ENCODE data around the gene MBD6. TPM values are rescaled to one million over a fixed set of nuclear protein-coding genes. Genes with fewer than 3 reads are reported as not detected.

MBD6 gene
- polyA plus RNA-seq, 1 experiment = 8.3 TPM

DNA sequence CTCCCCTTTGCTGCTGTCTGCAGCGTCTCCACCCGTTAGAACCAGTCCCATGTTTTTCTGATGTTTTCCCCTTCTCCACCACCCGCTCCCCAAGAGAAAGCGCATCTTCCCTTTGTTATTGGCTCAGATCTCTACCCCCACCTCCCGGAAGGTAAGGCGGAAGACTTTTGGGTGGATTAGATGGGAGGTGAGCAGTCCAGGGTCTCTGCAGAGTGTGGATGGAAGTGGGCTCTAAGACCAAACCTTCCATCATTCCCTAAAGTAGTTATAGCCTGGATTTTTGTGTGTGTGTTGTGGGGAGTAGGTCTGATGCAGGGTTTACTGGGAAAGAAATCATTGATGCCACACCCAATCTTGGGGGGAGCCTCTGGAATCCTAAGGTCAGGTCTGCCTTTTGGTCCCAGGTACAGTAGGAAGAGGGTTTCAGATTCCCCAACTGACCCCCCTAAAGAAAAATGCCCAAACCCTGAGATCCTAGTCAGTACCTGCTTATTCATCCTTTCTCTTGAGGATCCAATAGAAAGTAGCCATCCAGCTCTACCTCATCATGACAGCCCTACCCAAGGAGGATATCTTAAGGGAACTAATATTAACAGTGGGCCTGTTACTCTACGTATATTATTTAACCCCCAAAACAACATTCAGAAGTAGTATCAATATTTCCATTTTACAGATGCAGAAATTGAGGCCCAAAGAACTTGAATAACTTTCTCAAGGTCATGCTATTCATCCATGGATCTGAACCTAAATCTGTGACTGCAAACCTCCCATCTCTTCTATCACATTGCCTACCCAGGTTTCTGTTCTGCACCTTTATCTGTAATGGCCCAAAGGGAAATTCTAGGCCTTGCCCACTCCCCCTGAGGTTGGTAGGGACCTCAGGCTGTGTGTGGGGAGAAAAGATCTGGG, 28.3 kb downstream of the MBD6 start:
- POLR2A ChIA-PET = no interaction called here
- H3K27me3 ChIP-seq (ENCODE audit: control insufficient read depth, insufficient read depth, low read length) = peaks cover 6% of the 10 kb centered on the region
- H3K4me3 ChIP-seq (ENCODE audit: low read depth, low read length) = peak overlapping the region; percentile 42
- no peak for DNase-seq (ENCODE audit: low read depth)
- CTCF ChIA-PET = no interaction called here
- TF ChIP-seq, protein P1, sequence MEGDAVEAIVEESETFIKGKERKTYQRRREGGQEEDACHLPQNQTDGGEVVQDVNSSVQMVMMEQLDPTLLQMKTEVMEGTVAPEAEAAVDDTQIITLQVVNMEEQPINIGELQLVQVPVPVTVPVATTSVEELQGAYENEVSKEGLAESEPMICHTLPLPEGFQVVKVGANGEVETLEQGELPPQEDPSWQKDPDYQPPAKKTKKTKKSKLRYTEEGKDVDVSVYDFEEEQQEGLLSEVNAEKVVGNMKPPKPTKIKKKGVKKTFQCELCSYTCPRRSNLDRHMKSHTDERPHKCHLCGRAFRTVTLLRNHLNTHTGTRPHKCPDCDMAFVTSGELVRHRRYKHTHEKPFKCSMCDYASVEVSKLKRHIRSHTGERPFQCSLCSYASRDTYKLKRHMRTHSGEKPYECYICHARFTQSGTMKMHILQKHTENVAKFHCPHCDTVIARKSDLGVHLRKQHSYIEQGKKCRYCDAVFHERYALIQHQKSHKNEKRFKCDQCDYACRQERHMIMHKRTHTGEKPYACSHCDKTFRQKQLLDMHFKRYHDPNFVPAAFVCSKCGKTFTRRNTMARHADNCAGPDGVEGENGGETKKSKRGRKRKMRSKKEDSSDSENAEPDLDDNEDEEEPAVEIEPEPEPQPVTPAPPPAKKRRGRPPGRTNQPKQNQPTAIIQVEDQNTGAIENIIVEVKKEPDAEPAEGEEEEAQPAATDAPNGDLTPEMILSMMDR (IDR thresholded peaks at IDR 0.05; ENCODE audit: insufficient read depth, low read depth, low read length) = no peak
- H3K36me3 ChIP-seq (ENCODE audit: control insufficient read depth, insufficient read depth, low read length) = no peaks in the 10 kb centered on the region

- Histone ChIP-seq H3K36me3 (ENCODE audit: control insufficient read depth, insufficient read depth, low read length) (no peaks in the 10 kb centered on the region), H3K27me3 (ENCODE audit: control insufficient read depth, insufficient read depth, low read length) (peaks cover 6% of the 10 kb centered on the region), H3K4me3 (ENCODE audit: low read depth, low read length) (no peak overlapping the region)
- ChIA-PET CTCF (no interaction called here), POLR2A (no interaction called here)
- TF ChIP-seq, protein P1 (IDR thresholded peaks at IDR 0.05; ENCODE audit: insufficient read depth, low read depth, low read length) = no peak
- DNase-seq (ENCODE audit: low read depth) = no peak
Observed at GRCh38 chr12:57551637-57552305, 29.1 kb downstream of the MBD6 start.

DNA sequence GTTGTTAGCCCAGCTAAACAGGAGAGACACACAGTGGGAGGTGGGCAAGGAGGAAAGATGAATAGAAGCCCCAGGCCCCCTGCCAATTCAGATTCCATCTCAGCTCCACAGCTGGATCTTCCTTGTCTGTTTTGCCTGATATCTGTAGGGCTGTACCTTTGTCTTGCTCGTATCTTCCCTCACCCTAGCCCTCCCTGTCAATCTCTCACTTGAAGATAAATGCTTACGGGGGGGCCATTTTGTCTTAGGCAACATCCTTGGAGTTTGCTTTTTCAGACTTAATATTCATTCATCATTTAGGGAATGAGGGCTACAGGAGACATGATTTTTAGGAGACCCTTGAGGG, 29.7 kb downstream of the MBD6 start:
- TF ChIP-seq, protein P1 (IDR thresholded peaks at IDR 0.05; ENCODE audit: insufficient read depth, low read depth, low read length) = no peak
- ChIA-PET CTCF (no interaction called here), POLR2A (no interaction called here)
- Histone ChIP-seq H3K27me3 (ENCODE audit: control insufficient read depth, insufficient read depth, low read length) (peaks cover 6% of the 10 kb centered on the region), H3K36me3 (ENCODE audit: control insufficient read depth, insufficient read depth, low read length) (no peaks in the 10 kb centered on the region), H3K4me3 (ENCODE audit: low read depth, low read length) (no peak overlapping the region)
- DNase-seq (ENCODE audit: low read depth) = no peak

- peak; percentile 20 for DNase-seq (ENCODE audit: low read depth)
- Histone ChIP-seq H3K27me3 (ENCODE audit: control insufficient read depth, insufficient read depth, low read length) (peaks cover 6% of the 10 kb centered on the region), H3K4me3 (ENCODE audit: low read depth, low read length) (no peak overlapping the region), H3K36me3 (ENCODE audit: control insufficient read depth, insufficient read depth, low read length) (no peaks in the 10 kb centered on the region)
- ChIA-PET POLR2A (no interaction called here), CTCF (no interaction called here)
- TF ChIP-seq, protein P1 (IDR thresholded peaks at IDR 0.05; ENCODE audit: insufficient read depth, low read depth, low read length) = no peak
Observed at GRCh38 chr12:57552835-57553313, 30.2 kb downstream of the MBD6 start.

DNA sequence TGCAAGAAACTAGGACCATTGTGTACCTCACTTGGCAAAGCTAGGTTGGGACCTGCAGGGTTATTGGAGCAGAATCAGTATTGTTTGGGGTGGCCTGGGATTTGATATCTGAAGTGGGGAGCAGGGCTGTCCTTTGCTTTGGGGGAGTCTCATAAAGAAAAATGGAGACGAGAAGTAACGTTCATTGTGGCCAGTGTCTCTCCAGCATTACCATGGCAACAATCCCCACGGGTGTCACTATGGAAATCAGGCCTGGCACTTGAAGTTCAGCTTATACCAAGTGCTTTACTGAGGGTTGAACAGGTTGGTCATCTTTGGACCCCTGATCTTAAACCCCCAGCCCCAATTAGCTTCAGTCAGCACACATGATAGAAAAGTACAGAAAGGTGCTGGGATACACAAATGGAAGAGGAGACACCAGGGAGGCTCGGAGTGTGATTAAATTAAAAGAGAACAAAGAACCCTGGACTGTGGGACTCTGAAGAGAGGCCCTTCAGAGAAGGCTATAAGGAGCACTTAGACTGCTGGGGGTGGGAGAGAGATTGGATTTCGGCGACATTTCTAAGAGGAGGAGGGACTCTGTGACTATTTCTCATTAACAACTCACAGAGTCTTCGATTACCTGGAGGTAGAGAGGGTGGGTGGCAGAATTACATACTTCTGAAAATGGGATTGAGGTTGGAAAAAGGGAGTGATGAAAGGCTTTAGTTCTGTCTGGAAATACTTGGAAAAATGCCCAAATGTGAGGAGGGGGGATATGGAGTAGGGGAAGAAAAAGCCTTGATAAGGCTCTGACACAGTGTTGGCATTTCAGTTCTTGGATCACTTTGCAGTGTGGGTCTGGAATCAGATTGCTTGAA, 30.9 kb downstream of the MBD6 start:
- DNase-seq (ENCODE audit: low read depth) = no peak
- H3K27me3 ChIP-seq (ENCODE audit: control insufficient read depth, insufficient read depth, low read length) = peaks cover 4% of the 10 kb centered on the region
- no peak overlapping the region for H3K4me3 ChIP-seq (ENCODE audit: low read depth, low read length)
- TF ChIP-seq, protein P1 (IDR thresholded peaks at IDR 0.05; ENCODE audit: insufficient read depth, low read depth, low read length) = no peak
- ChIA-PET POLR2A (no interaction called here), CTCF (no interaction called here)
- no peaks in the 10 kb centered on the region for H3K36me3 ChIP-seq (ENCODE audit: control insufficient read depth, insufficient read depth, low read length)

All from BJ (cell line).